ENCODE data around the gene HMCES.

The HMCES gene

GRCh38 chr3:129278439-129278965 lies at the start of gene HMCES (continued):
- TF ChIP-seq YY1 (tag by site-specific recombination; IDR thresholded peaks at IDR 0.05) (peak; percentile 52; the same call in 1 of the 2 replicates), ZNF394 (tag by site-specific recombination; IDR thresholded peaks at IDR 0.05; ENCODE audit: borderline replicate concordance) (peak; percentile 34; the same call in 1 of the 2 replicates), ZNF660 (tag by site-specific recombination; IDR thresholded peaks at IDR 0.05) (peak; percentile 23; the same call in 1 of the 2 replicates), ZNF521 (tag by site-specific recombination; IDR thresholded peaks at IDR 0.05) (no peak), KLF1 (tag by site-specific recombination; IDR thresholded peaks at IDR 0.05) (peak; percentile 74), ZNF843 (tag by site-specific recombination; IDR thresholded peaks at IDR 0.05) (no peak), SALL2 (tag by site-specific recombination; IDR thresholded peaks at IDR 0.05; ENCODE audit: borderline replicate concordance) (no peak), GLI2 (tag by site-specific recombination; IDR thresholded peaks at IDR 0.05; ENCODE audit: borderline replicate concordance, low read depth) (no peak), ZFP69B (tag by site-specific recombination; IDR thresholded peaks at IDR 0.05) (no peak; the same call in 1 of the 2 replicates), ZNF426 (tag by site-specific recombination; IDR thresholded peaks at IDR 0.05) (no peak), REST (tag by site-specific recombination; IDR thresholded peaks at IDR 0.05) (no peak), ZNF202 (tag by site-specific recombination; IDR thresholded peaks at IDR 0.05; ENCODE audit: borderline replicate concordance) (no peak), GFI1B (tag by site-specific recombination; IDR thresholded peaks at IDR 0.05) (no peak), ZBTB44 (tag by site-specific recombination; IDR thresholded peaks at IDR 0.05) (no peak), ZNF560 (tag by site-specific recombination; IDR thresholded peaks at IDR 0.05; ENCODE audit: borderline replicate concordance) (no peak), ZNF23 (tag by site-specific recombination; IDR thresholded peaks at IDR 0.05; ENCODE audit: borderline replicate concordance) (no peak), ZNF48 (tag by site-specific recombination; IDR thresholded peaks at IDR 0.05) (no peak), ZBTB20 (tag by site-specific recombination; IDR thresholded peaks at IDR 0.05) (peak; percentile 93), ZNF473 (tag by site-specific recombination; IDR thresholded peaks at IDR 0.05) (no peak), ZSCAN4 (tag by site-specific recombination; IDR thresholded peaks at IDR 0.05) (no peak), ZNF404 (tag by site-specific recombination; IDR thresholded peaks at IDR 0.05) (no peak), ZNF600 (tag by site-specific recombination; IDR thresholded peaks at IDR 0.05) (no peak), ZBTB6 (tag by site-specific recombination; IDR thresholded peaks at IDR 0.05) (no peak), ZXDB (tag by site-specific recombination; IDR thresholded peaks at IDR 0.05) (peak; percentile 84), ZNF580 (tag by site-specific recombination; IDR thresholded peaks at IDR 0.05) (no peak), MYNN (tag by site-specific recombination; IDR thresholded peaks at IDR 0.05; ENCODE audit: borderline replicate concordance) (no peak), KLF17 (tag by site-specific recombination; IDR thresholded peaks at IDR 0.05) (peak; percentile 69; the same call in 1 of the 2 replicates), ZNF112 (tag by site-specific recombination; IDR thresholded peaks at IDR 0.05) (no peak), ZNF157 (tag by site-specific recombination; IDR thresholded peaks at IDR 0.05) (no peak), ZNF114 (tag by site-specific recombination; IDR thresholded peaks at IDR 0.05) (no peak), KLF9 (tag by site-specific recombination; IDR thresholded peaks at IDR 0.05; ENCODE audit: low read depth) (peak; percentile 87)
